H9 (cell line): ENCODE measurements around the gene TESK1. TPM values are rescaled to one million over a fixed set of nuclear protein-coding genes. Genes with fewer than 3 reads are reported as not detected.

Experiments
- DNase-seq: peaks from one replicate; pipeline ENCODE4 v3.0.0-alpha.2; 2017
- H2AFZ ChIP-seq: one replicate; pipeline ENCODE4 v1.6.1; 2013; ENCODE audit warnings: mild to moderate bottlenecking, low read length, control low read depth, moderate library complexity
- H2AK5ac ChIP-seq: 2 replicates; pipeline ENCODE4 v1.6.1; 2013; ENCODE audit warnings: low read length, control low read depth, mixed read lengths; ENCODE audit not compliant: insufficient read length
- H2BK120ac ChIP-seq: one replicate; pipeline ENCODE4 v1.6.1; 2013; ENCODE audit warnings: low read depth, mild to moderate bottlenecking, low read length, control low read depth, inconsistent platforms; ENCODE audit not compliant: poor library complexity, severe bottlenecking
- H2BK12ac ChIP-seq: 2 replicates; pipeline ENCODE4 v1.6.1; 2013; ENCODE audit warnings: low read length, control low read depth, mixed read lengths, low read depth; ENCODE audit not compliant: insufficient read length
- H2BK15ac ChIP-seq: 2 replicates; pipeline ENCODE4 v1.6.1; 2013; ENCODE audit warnings: low read depth, low read length, control low read depth
- H2BK20ac ChIP-seq: one replicate; pipeline ENCODE4 v1.6.1; 2013; ENCODE audit warnings: low read depth, mild to moderate bottlenecking, low read length, control low read depth, inconsistent platforms; ENCODE audit not compliant: poor library complexity, severe bottlenecking
- H2BK5ac ChIP-seq: 2 replicates; pipeline ENCODE4 v1.6.1; 2013; ENCODE audit warnings: low read length, control low read depth, mixed read lengths; ENCODE audit not compliant: insufficient read length
- H3K14ac ChIP-seq: 2 replicates; pipeline ENCODE4 v1.6.1; 2013; ENCODE audit warnings: low read length, control low read depth; ENCODE audit not compliant: insufficient read depth
- H3K18ac ChIP-seq: 2 replicates; pipeline ENCODE4 v1.6.1; 2013; ENCODE audit warnings: low read depth, mild to moderate bottlenecking, mixed read lengths, low read length, control low read depth; ENCODE audit not compliant: insufficient read length
- H3K23ac ChIP-seq: 2 replicates; pipeline ENCODE4 v1.6.1; 2013; ENCODE audit warnings: low read length, control low read depth, mixed read lengths, low read depth; ENCODE audit not compliant: insufficient read length
- H3K23me2 ChIP-seq: 2 replicates; pipeline ENCODE4 v1.6.1; 2013; ENCODE audit warnings: low read depth, mild to moderate bottlenecking, mixed read lengths, low read length, control low read depth; ENCODE audit not compliant: insufficient read length, poor library complexity, severe bottlenecking
- H3K27ac ChIP-seq: 2 replicates; pipeline ENCODE4 v1.5.1; 2013; ENCODE audit warnings: low read length, control low read depth, mixed read lengths, low read depth; ENCODE audit not compliant: insufficient read length
- H3K27me3 ChIP-seq: 2 replicates; pipeline ENCODE4 v1.6.1; 2013; ENCODE audit warnings: low read length, control low read depth, inconsistent platforms; ENCODE audit not compliant: insufficient read depth
- H3K4ac ChIP-seq: 2 replicates; pipeline ENCODE4 v1.6.1; 2013; ENCODE audit warnings: low read depth, mild to moderate bottlenecking, control low read depth, inconsistent platforms, low read length, moderate library complexity
- H3K4me1 ChIP-seq: 2 replicates; pipeline ENCODE4 v1.6.1; 2013; ENCODE audit warnings: low read length, control low read depth, inconsistent platforms; ENCODE audit not compliant: insufficient read depth
- H3K4me2 ChIP-seq: 2 replicates; pipeline ENCODE4 v1.6.1; 2013; ENCODE audit warnings: low read length, control low read depth, mixed read lengths; ENCODE audit not compliant: insufficient read length, insufficient read depth
- H3K56ac ChIP-seq: 2 replicates; pipeline ENCODE4 v1.6.1; 2013; ENCODE audit warnings: low read depth, mild to moderate bottlenecking, mixed read lengths, low read length, control low read depth; ENCODE audit not compliant: insufficient read length
- H3K79me1 ChIP-seq: 2 replicates; pipeline ENCODE4 v1.6.1; 2013; ENCODE audit warnings: low read depth, mild to moderate bottlenecking, moderate library complexity, low read length, control low read depth, inconsistent platforms; ENCODE audit not compliant: insufficient read depth, poor library complexity, severe bottlenecking
- H3K79me2 ChIP-seq: 2 replicates; pipeline ENCODE4 v1.6.1; 2013; ENCODE audit warnings: low read length, control low read depth, inconsistent platforms; ENCODE audit not compliant: insufficient read depth
- H3K9ac ChIP-seq: 2 replicates; pipeline ENCODE4 v1.6.1; 2013; ENCODE audit warnings: low read length, control low read depth, mixed read lengths; ENCODE audit not compliant: insufficient read length; ENCODE audit errors: extremely low read depth
- H3K9me3 ChIP-seq: one replicate; pipeline ENCODE4 v1.6.1; 2013; ENCODE audit warnings: low read depth, low read length, inconsistent platforms; ENCODE audit not compliant: control insufficient read depth
- H3T11ph ChIP-seq: one replicate; pipeline ENCODE4 v1.6.1; 2013; ENCODE audit warnings: mild to moderate bottlenecking, low read length, control low read depth, inconsistent platforms
- H4K20me1 ChIP-seq: one replicate; pipeline ENCODE4 v1.6.1; 2013; ENCODE audit not compliant: control insufficient read depth, insufficient read length, insufficient read depth
- H4K5ac ChIP-seq: 2 replicates; pipeline ENCODE4 v1.6.1; 2013; ENCODE audit warnings: low read depth, mild to moderate bottlenecking, mixed read lengths, low read length, control low read depth; ENCODE audit not compliant: insufficient read length
- H4K8ac ChIP-seq: replicated peaks from 2 replicates; pipeline ENCODE4 v1.6.1; 2013; ENCODE audit warnings: low read length, control low read depth, mixed read lengths, low read depth; ENCODE audit not compliant: insufficient read length
- H4K91ac ChIP-seq: 2 replicates; pipeline ENCODE4 v1.6.1; 2013; ENCODE audit warnings: low read depth, mild to moderate bottlenecking, moderate library complexity, mixed read lengths, low read length, control low read depth; ENCODE audit not compliant: insufficient read length
- H3K27ac Mint-ChIP-seq, 3 experiments: 2 replicates in 2 of 3; 3 replicates in 1 of 3; pipeline ENCODE4 v1.8.0; 2020 to 2021; ENCODE audit warnings: mixed read lengths in 3 of 3, mild to moderate bottlenecking in 1 of 3, moderate library complexity in 1 of 3
- H3K27me3 Mint-ChIP-seq: 2 replicates; pipeline ENCODE4 v1.8.0; 2021; ENCODE audit warnings: low read depth, mild to moderate bottlenecking, moderate library complexity, mixed read lengths
- H3K36me3 Mint-ChIP-seq, 3 experiments: 2 replicates in 2 of 3; 3 replicates in 1 of 3; pipeline ENCODE4 v1.8.0; 2020 to 2021; ENCODE audit warnings: low read depth in 3 of 3, mixed read lengths in 3 of 3; ENCODE audit not compliant: insufficient read depth in 1 of 3
- H3K4me1 Mint-ChIP-seq, 2 experiments: 2 replicates each; pipeline ENCODE4 v1.8.0; 2020; ENCODE audit warnings: mixed read lengths in 2 of 2
- H3K4me3 Mint-ChIP-seq, 2 experiments: 2 replicates in 1 of 2; 3 replicates in 1 of 2; pipeline ENCODE4 v1.8.0; 2020 to 2021; ENCODE audit warnings: mild to moderate bottlenecking in 2 of 2, mixed read lengths in 2 of 2, moderate library complexity in 1 of 2
- H3K9me3 Mint-ChIP-seq, 2 experiments: 2 replicates in 1 of 2; 3 replicates in 1 of 2; pipeline ENCODE4 v1.8.0; 2020; ENCODE audit warnings: mild to moderate bottlenecking in 2 of 2, mixed read lengths in 2 of 2, moderate library complexity in 1 of 2
- WGBS: extraction: QIAGEN DNeasy Blood & Tissue Kit; methylation state at CpG from one replicate; pipeline ENCODE4 v1.1.7; 2013; ENCODE audit warnings: missing lambda C conversion rate, low lambda C conversion rate, mixed read lengths; ENCODE audit not compliant: insufficient read length; ENCODE audit errors: extremely low coverage; 5-methylcytosine and 5-hydroxymethylcytosine counted together
- total RNA-seq: library from RNA; stranded (reverse); gene quantifications from 2 replicates; pipeline ENCODE4 v1.2.1, GENCODE V29; 2021
- TF ChIP-seq, protein P1 (sequence below): fragments of 200-600 bp; sonication (generic); conservative IDR thresholded peaks from 3 replicates; pipeline ENCODE4 v1.8.0; 2021; ENCODE audit warnings: antibody characterized with exemption, mild to moderate bottlenecking

Gene TESK1
- total RNA-seq, 1 experiment from 2014 or later = 28.6 TPM

DNA sequence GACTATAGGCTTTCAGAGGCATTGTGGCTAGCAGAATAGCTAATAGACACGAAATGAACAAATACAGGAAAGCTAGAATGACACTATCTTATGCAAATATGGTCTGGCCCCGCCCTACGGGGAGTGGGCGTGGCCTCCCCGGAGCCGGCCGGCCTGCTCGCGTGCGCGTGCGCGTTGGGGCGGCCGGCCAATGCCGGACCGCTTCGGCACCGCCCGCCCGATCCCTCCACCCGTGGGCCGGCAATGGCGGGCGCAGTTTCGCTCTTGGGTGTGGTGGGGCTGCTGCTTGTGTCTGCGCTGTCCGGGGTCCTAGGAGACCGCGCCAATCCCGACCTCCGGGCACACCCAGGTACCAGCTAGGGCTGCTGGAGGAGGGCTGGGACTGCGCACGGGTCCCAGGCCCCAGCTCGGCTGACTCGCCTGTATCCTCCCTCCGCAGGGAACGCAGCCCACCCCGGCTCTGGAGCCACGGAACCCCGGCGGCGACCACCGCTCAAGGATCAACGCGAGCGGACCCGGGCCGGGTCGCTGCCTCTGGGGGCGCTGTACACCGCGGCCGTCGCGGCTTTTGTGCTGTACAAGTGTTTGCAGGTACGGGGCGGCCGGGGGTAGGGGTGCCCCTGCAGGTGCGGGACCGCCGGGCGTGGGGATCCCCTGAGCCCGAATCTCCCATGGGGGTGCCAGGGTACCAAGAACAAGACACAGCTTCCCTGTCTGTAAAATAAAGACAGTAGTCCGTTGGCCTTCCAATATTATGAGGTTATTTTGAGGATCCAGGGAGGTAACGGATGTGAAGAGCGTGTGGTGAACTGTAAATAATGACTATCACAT lies 53.3 kb downstream of the TESK1 start, which contains the start of gene CCDC107:
TSS of gene CCDC107 (plus strand) at position 156 of the 831 bp plus-strand sequence. CDS start at position 244, 88 bp downstream.
- peak within 1 kb of the TSS; percentile 83 to 85 for H3K4me3 Mint-ChIP-seq
- peaks cover 2 to 3% of the 10 kb centered on the region in 2 experiments; a peak in 3 of 5 replicates for H3K9me3 Mint-ChIP-seq

More for the DNA sequence above, 53.3 kb downstream of the TESK1 start, which contains the start of gene CCDC107:
- H4K5ac ChIP-seq = no peak within 1 kb of the TSS
- Mint-ChIP-seq H3K36me3 (peaks cover 28 to 37% (median 37%) of the 10 kb centered on the region in 3 experiments), H3K4me1 (peaks cover 24 to 27% of the 10 kb centered on the region in 2 experiments), H3K27ac (peak within 1 kb of the TSS; percentile 98 to 100 (median 99)), H3K27me3 (peaks cover 18% of the 10 kb centered on the region)
- peak within 1 kb of the TSS; percentile 74 for H3K9ac ChIP-seq
- H4K91ac ChIP-seq = no peak within 1 kb of the TSS
- H4K20me1 ChIP-seq = no peaks in the 10 kb centered on the region
- H2BK12ac ChIP-seq = no peak within 1 kb of the TSS
- H2BK15ac ChIP-seq = no peak within 1 kb of the TSS
- DNase-seq = peak; percentile 79
- peak within 1 kb of the TSS; percentile 57 for H3T11ph ChIP-seq
- no peaks in the 10 kb centered on the region for H3K79me1 ChIP-seq
- H3K27ac ChIP-seq = peak within 1 kb of the TSS; percentile 50
- H4K8ac ChIP-seq = no peak within 1 kb of the TSS
- H2BK5ac ChIP-seq = no peak within 1 kb of the TSS
- no peaks in the 10 kb centered on the region for H3K79me2 ChIP-seq
- WGBS = no CpG with 5 or more reads among the region's 67 CpGs
- H3K4me1 ChIP-seq = peaks cover 3% of the 10 kb centered on the region; the same call in 1 of the 2 replicates
- H3K23ac ChIP-seq = no peak within 1 kb of the TSS
- no peak within 1 kb of the TSS for H3K56ac ChIP-seq
- H3K4me2 ChIP-seq = peak within 1 kb of the TSS; percentile 76
- H3K23me2 ChIP-seq = peaks cover 11% of the 10 kb centered on the region
- H2AK5ac ChIP-seq = no peak within 1 kb of the TSS
- no peak within 1 kb of the TSS for H2BK20ac ChIP-seq
- H2BK120ac ChIP-seq = no peak within 1 kb of the TSS
- no peak within 1 kb of the TSS; the same call in 1 of the 2 replicates for H3K4ac ChIP-seq
- peak within 1 kb of the TSS; percentile 77; the same call in 1 of the 2 replicates for H3K14ac ChIP-seq
- no peak within 1 kb of the TSS for H2AFZ ChIP-seq
- peak within 1 kb of the TSS; percentile 69 for H3K18ac ChIP-seq
- H3K27me3 ChIP-seq = no peaks in the 10 kb centered on the region
- no peaks in the 10 kb centered on the region for H3K9me3 ChIP-seq
- TF ChIP-seq, protein P1, sequence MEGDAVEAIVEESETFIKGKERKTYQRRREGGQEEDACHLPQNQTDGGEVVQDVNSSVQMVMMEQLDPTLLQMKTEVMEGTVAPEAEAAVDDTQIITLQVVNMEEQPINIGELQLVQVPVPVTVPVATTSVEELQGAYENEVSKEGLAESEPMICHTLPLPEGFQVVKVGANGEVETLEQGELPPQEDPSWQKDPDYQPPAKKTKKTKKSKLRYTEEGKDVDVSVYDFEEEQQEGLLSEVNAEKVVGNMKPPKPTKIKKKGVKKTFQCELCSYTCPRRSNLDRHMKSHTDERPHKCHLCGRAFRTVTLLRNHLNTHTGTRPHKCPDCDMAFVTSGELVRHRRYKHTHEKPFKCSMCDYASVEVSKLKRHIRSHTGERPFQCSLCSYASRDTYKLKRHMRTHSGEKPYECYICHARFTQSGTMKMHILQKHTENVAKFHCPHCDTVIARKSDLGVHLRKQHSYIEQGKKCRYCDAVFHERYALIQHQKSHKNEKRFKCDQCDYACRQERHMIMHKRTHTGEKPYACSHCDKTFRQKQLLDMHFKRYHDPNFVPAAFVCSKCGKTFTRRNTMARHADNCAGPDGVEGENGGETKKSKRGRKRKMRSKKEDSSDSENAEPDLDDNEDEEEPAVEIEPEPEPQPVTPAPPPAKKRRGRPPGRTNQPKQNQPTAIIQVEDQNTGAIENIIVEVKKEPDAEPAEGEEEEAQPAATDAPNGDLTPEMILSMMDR = peak; percentile 90
